Measurements from ENCODE around the gene GNG10.
"Not testable (repeated sequence)": the region's sequence is repeated elsewhere in the genome, so short reads cannot be mapped to it uniquely, and the experiment has no call there.

The GNG10 gene

DNA sequence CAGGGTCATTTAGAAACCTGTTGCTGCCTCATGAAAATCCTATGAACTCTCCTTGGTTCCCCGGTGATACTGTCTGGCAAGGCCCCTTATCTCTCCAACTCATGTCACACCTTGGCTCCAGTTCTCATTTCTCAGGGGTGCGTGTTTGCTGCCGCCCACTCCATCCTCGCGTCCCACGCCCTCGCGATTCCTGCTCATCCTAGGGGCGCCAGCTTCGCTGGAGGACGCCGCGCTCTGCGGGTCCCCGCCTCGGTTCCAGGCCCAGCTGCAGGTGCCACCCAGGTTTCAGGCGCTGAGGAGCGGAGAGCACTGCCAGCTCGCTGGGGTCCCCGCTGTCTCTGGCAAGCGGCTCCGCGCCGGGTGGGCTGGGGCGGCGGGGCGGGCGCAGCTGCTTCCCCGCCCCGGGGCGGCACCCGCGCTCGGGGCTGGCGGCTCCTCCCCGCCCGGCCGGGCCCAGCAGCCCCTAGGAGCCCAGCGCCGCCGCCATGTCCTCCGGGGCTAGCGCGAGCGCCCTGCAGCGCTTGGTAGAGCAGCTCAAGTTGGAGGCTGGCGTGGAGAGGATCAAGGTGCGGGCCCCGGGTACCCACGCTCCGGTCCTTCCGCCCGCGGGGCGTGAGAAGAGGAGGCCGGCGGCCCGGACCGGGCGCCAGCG is at the start of gene GNG10:
TSS of gene GNG10 (plus strand) at position 456 of the 652 bp plus-strand sequence. CDS start at position 486, 30 bp downstream.
- peak; percentile 2 for DNase-seq

DNA sequence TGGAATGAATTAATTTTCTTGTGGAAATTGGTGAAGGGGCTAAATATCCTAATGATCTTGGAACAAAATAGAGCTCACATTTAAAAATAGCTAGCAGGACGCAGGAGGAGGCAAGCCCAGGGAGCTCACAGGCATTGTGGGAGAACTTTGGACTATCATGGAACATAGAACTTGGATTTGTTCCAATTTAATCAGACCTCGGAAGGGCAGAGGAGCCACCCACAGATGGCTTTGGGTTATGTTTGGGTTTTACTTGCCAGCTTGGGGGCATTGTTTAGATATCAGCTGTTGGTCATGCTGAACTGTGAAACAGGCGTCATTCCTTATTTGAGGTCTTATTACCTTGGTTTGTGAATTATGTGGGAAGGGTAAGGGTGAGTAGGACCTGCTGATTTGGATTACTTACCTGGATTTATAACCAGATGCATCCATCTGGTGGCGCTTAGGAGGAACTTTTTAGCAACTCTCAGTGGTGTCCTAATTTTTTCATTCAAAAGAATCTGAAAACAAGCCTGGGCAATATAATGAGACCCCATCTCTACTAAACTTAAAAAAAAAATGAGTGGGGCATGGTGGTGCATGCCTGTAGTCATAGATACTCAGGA is 47.9 kb upstream of the GNG10 start:
- DNase-seq = no peak

DNA sequence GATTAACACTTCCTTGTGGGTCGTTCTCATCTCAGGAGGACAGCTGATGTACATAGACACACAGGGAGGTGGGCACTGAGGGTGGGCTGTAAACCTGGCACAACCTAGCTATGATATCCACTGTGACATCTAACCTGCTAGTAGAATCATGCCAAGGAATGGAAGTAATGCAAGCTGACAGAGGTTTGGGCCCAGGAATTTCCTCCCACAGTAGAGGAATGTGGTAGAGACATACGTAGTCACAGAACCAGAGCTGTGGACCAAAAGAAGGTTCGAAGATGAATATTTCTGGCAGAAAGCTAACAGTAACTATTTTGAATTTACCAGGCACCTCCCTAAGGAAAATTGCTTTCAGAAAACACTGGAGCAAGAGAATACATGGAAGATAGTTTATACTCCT is 45.5 kb upstream of the GNG10 start:
- DNase-seq = no peak

DNA sequence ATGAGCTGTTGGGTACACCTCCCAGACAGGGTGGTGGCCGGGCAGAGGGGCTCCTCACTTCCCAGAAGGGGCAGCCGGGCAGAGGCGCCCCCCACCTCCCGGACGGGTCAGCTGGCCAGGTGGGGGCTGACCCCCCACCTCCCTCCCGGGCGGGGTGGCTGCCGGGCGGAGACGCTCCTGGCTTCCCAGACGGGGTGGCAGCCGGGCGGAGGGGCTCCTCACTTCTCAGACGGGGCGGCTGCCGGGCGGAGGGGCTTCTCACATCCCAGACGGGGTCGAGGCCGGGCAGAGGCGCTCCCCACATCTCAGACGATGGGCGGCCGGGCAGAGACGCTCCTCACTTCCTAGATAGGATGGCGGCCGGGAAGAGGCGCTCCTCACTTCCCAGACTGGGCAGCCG is 44.1 kb upstream of the GNG10 start:
- not testable (repeated sequence) for DNase-seq

DNA sequence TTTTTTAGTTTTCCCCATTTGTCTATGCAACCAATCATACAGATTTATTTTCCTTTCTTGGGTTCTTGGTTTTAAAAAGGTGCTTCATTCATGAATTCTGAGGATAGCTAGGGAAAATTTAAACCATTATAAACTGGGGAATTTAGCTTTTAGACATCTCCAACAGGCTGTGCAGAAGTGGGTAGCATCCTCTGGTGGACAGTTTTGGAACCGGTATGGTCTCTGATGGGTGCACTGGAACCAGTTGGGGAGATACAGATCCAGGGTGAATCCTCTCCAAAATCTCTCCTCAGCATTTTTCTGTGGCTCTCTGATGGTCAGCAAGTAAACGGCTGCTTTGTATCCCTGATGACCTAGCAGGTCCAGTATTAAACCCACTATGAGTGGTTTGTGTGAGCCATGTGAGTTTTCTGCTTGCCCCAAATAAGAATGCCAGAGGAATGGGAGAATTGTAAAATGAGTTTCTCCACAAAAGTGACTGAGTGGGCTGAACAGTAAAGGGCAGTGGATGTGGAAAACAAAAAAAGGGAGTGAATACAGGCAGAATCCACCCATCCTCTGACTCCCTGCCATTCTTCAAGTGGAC is 39.4 kb upstream of the GNG10 start:
- DNase-seq = peak; percentile 14

DNA sequence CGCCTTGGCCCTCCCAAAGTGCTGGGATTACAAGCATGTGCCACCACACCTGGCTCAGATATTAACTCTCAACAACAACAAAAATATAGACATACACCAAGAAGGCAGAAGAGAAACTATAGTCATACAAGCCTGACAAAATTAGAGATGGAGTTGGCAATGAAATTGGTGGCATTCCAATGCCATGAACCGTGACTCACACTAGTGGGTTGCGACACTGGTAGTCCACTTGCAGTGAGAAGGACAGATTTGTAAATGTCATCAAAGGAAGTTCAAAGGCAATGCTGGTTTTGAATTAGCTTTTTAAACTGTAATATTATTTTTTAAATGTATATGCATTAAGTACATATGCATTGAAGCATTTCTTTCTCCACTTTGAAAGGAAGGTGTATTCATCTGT is 38.8 kb upstream of the GNG10 start:
- DNase-seq = no peak

DNA sequence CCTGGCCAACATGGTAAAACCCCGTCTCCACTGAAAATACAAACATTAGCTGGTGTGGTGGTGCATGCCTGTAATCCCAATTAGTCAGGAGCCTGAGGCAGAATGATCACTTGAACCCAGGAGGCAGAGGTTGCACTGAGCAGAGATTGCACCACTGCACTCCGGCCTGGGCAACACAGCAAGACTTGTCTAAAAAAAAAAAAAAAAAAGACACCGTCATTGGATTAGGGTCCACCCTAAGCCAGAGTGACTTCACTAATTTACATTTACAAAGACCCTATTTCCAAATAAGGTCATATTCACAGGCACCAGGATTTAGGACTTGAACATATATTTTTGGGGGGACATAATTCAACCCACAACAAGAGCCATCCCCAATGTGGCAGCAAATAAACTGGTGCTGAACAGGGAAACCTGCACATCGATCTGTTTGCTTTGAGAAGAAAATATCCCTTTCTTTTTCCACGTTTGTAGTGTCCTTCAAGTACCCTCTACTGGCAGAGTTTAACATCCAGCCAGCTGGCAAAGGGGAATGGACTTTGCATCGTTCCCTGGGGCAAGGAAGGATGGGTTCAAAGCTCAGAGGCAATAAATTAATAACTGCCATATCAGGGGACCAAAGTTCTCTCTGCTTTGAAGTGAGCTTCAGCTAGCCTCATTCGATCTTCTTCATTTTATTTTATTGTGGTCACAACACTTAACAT is 34.0 kb upstream of the GNG10 start:
- no peak for DNase-seq

DNA sequence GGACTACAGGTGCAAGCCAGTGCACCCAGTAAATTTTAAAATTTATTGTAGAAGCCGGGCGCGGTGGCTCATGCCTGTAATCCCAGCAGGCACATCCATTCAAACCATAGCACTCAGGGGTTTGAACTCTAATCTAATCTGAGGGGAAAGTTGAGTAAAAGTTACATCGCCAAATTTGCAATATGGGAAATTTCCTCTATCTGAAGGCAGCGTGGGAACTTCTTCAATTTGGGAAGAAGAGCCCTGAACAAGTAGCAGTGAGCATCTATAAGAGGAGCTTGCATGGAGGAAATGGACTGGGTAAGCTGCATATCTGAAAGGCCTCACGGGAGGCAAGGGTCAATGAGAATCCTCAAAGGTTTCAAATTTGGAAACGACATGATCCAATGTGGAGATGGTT is 33.0 kb upstream of the GNG10 start:
- no peak for DNase-seq

DNA sequence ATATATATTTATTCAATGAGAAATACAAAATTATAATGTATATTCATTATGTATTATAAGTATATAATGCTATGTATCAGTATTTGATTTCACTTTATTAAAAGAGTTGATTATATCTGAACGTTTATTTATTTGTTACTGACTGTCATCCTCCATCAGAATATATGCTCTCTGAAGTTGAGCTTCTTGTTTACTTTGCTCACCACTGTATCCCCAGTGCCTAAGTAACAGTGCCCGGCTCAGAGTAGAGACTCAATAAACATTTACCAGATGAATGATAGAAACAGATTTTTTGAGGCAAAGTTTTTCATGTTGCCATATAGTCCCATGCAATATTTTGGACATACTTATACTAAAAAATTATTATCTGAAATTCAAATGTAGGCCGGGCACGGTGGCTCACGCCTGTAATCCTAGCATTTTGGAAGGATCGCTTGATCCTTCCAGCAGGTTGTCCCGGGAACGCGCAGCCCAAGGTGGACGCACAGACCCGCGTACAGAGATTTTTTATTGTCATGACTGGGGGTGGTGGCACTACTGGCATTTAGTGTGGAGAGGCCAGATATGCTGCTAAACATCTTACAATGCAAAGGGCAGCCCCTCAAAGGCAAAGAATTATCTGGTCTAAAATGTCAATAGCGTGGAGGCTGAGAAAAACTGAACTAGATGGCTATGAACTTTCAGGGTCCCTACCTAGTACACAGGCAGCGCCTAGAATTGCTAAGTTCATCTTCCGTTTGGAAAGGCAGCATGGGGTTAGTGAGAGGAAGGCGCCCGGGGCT is 31.0 kb upstream of the GNG10 start:
- DNase-seq = no peak

DNA sequence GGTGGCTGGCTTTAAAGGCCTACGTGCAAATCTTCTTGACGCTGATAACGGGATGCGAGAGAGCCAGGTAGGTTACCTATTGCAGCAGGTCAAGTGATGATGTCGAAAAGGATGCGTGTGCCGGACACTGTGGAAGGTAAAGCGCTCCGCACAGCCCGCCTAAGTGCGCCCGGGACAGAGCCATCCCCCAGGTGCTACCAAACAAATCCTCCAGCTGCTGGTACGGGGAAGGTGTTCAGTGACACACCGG is 30.5 kb upstream of the GNG10 start:
- DNase-seq = no peak

DNA sequence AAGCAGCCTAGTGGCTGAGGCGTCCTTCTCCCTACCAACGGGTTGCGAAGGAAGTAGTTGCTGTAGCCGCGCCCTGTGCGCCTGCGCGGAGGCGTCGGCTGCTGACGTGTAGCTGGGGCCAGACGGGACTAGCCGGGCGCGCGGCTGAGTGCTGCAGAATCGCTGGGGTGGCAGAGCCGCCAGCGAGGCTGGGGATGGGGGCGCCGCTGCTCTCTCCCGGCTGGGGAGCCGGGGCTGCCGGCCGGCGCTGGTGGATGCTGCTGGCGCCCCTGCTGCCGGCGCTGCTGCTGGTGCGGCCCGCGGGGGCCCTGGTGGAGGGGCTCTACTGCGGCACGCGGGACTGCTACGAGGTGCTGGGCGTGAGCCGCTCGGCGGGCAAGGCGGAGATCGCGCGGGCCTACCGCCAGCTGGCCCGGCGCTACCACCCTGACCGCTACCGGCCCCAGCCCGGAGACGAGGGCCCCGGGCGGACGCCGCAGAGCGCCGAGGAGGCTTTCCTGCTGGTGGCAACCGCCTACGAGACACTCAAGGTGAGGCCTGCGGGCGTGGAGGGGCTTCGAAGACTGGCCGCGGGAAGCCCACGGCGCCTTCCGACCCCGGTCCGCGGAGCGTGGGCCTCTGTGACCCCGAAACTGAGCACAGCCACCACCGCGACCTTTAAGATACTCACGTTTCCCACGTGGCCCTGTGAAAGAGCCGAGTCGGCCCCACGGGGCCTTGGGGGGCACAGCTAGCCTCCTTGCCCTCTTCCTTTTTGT is 30.0 kb upstream of the GNG10 start, which contains the start of gene DNAJC25:
TSS of gene DNAJC25 (plus strand) at position 121 of the 758 bp plus-strand sequence. CDS start at position 195, 74 bp downstream.
- DNase-seq = peak; percentile 93

DNA sequence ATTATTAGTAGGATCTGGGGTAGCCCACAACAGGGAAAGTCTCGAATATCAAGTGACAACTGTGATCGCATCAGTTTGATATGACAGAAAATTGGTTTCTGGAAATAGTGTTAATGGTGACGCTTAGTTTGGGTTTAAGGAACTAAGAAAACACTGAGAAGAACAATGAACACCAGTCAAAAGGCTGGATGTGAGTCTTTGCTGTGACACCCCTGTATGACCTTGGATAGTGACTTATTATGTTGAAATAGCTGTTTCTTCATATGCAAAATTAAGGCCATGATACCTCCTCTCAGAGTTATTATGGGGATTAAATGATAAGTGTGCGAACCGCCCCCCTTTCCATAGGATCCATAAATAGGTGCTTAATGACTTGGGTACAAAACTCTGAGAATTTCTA is 29.3 kb upstream of the GNG10 start:
- DNase-seq = no peak

DNA sequence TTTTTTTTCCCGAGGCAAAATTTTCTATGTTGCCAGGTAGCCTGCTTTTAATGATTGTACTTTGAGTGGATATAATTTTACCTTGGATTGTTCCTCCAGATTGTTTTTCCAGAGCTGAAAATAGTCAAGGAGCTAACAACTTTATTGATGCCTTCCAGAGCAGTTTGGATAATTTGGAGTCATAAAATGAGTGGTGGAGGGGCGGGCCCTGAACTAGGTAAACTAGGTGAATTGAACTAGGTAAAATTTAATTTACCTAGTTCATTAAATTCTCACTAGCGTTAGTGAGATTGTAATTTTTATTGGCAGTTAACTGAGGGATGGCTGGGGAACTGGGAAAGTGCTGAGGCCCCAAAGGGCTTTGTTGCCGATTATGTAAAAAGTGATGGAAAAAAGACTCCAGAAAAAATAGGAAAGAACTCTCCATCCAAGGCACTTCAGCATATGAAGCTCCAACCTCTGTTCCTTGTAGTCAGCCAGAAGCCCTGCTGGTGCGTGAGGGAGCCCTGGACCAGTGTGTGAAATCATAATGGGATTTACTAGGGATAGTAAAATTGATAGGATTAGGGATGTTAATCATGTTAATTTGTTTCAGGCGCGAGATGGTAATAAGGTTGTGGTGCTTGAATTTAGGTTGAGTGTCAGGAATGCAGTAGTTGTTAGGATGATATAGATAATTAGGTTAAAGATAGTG is 28.6 kb upstream of the GNG10 start:
- DNase-seq = no peak

DNA sequence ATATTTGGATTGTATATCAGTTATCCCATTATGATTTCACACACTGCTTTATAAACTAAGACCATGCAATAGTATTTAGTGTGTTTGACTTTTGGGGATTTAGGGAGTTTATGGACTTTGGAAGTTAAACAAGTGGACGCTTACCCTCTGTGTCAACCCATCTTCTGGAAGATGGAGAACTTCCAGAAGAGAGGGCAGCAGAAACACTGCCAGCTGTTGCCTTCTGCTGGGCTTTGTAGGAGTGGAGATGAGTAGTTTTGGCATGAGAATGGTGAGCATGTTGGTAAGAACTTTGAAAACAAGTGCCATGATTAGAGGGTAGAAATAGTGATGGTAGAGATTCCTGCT is 28.0 kb upstream of the GNG10 start:
- DNase-seq = no peak

DNA sequence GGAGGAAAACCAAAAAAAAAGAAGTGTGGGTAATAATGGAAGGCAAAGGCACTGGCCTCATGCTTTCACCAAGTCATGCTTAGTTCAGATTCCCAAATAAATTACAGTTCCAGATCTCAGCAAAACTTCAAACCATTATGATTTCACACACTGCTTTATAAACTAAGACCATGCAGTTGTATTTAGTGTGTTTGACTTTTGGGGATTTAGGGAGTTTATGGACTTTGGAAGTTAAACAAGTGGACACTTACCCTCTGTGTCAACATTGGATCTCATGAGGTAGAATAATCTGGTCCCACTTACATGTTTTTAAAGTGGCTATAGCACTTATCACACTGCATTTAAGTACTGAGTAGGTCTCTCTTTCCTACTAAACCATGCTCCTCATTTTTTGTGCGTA is 26.5 kb upstream of the GNG10 start:
- DNase-seq = no peak

DNA sequence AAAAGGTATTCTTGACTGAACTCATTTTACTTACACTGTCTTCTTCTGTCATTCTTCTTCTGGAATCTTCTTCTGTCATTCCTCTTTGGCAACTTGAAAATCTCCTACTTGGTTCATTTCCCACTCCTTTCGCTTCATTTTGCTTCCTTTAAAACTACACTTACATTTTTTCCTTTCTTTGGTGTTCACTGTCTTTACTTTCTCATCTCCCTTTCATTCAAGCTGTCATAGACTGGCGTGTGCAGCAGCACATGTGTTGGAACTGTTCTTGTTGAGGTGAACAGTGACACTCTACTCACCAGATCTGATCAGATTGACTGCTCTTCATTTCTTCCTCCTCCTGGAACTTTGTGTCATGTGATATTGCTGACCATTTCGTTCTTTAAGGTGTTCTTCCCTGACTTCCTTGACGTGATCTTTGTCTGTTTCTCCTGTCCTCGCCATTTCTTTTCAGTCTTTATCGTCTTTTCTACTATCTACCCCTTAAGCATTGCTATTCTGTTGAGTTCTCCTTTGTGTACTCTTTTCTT is 23.9 kb upstream of the GNG10 start:
- no peak for DNase-seq

DNA sequence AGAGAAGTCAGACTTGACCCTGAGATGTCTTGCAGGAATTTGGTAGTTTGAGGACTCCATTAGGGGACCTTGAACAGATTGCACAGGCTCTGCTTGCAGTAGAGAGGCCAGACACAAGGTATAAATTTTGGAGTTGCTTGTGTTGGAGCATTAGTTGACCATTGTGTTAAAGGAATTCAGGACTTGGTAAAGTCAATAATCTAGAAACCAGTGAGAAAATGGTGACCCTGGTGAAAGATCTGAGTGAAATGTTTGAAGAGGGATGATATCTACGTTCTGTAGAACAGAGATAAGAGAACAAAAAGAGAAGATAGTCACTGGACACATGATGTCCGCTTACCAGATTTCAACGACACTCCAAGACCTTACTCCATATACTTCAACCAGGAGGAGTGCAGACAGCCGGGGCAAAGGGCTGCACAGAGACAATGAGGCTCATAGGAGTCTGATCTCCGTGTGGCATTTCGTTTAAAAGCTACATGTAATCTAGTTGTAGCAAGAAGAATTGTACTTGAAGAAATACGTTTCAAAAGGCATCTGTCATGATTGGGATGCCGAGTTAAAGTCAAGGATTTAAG is 17.1 kb upstream of the GNG10 start:
- no peak for DNase-seq

DNA sequence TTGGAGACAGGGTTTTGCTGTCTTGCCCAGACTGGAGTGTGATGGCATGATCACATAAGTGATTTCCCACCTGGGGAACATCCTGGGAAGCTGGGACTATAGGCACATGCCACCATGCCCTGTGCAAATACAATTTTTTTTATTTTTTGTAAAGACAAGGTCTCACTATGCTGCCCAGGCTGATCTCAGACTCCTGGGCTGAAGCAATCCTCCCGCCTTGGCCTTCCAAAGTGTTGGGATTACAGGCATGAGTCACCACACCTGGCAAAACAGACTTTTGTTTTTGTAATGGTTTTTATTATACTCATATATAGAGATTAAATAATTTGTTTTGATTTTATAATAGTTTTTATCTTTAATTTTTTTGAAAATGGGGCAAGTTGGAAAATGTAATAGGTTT is 15.6 kb upstream of the GNG10 start:
- DNase-seq = no peak

DNA sequence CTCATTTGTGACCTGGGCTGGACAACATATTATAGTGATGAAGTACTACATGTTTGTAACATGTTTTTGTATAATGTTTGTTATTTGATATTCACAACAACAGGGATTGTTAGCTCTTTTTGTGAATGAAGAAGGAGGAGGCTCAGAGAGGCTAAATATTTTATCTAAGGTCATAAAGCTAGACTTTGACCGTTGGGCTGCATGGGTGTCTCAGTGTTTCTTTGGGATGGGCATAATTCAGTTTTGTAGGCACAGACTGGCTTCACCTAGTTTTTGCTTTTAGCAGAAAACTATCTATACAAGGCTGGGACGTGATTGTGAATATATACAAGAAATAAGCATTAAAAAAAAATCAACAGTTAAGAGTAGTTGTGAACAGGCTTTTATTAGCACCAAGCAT is 15.0 kb upstream of the GNG10 start:
- no peak for DNase-seq

DNA sequence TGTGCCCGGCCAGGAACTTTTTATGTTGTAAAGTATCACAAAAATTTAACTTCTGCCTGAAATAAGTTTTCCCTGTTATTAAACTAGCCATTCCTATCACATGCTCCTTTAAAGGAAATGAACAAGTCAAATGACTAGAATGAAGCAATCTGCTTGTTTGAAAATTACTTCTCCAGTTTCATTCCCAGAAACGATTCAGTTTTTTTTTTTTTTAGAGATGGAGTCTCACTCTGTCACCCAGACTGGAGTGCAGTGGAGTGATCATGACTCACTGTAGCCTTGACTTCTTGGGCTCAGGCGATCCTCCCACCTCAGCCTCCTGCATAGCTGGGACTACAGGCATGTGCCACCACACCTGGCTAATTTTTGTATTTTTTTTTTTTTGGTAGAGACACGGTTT is 13.3 kb upstream of the GNG10 start:
- no peak for DNase-seq

DNA sequence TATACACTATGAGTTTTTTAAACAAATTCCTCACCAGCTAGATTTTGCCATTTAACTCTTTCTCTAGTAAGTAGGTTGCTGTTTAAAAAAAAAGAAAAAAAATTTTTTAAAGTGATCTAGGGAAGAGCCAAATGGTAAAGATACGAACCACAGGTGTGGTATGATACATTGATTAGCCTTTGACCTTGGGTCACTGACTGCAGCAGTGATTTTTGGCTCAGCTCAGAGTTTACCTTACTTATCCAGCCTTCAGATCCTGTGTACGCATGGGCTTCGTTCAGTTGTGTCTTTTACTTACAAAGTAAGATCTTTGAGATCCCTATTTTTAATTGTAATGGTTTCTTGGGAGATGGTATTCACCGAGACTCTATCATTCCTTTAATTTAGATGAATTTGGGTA is 12.4 kb upstream of the GNG10 start:
- no peak for DNase-seq

DNA sequence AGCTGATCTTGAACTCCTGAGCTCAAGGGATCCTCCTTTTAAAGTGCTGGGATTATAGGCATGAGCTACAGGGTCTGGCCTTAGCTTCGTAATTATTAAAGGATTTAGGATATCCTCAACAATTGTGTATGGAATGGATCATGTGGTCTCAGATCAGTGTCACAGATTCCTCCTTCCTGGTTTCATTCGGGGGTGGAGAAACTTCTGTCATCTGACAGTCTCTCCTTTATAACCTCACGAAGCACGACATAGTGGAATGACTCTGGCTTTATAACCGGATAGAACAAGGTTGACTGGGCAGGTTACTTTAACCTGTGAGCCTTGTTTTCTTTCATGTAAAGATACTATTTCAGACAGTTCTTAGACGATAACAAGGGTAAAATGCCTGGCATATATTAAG is 4.4 kb upstream of the GNG10 start:
- DNase-seq = no peak

Measured in NCI-H1694 treated with DMSO at 0.1 percent for 48 hours (cell line).